PFSK-1 (cell line): ENCODE results near the gene MDGA2.

ENCODE experiments used
- FOXP2 ChIP-seq: optimal IDR thresholded peaks from 2 replicates; pipeline ENCODE3; 2011; ENCODE audit warnings: borderline replicate concordance, control low read depth, inconsistent platforms; ENCODE audit not compliant: insufficient read depth; ENCODE audit errors: extremely low read length, extremely low read depth
- POLR2AphosphoS5 ChIP-seq: IDR thresholded peaks from 2 replicates; pipeline ENCODE4 v1.6.1; 2012; ENCODE audit warnings: low read depth, mild to moderate bottlenecking, control low read depth, low read length, moderate library complexity
- SIN3A ChIP-seq: IDR thresholded peaks from 2 replicates; pipeline ENCODE4 v1.6.1; 2012; ENCODE audit warnings: mild to moderate bottlenecking, low read length, moderate library complexity, borderline replicate concordance; ENCODE audit not compliant: insufficient read depth
- TAF1 ChIP-seq: IDR thresholded peaks from 2 replicates; pipeline ENCODE4 v1.6.1; 2012; ENCODE audit warnings: low read length, control low read depth, borderline replicate concordance; ENCODE audit not compliant: insufficient read depth
- TF ChIP-seq, protein P1 (sequence below), 2 experiments: IDR thresholded peaks; 2 replicates each; pipeline versions ENCODE4 v1.6.1 to v1.8.0; 2011 to 2012; ENCODE audit warnings: low read depth in 2 of 2, low read length in 2 of 2, control low read depth in 1 of 2, inconsistent platforms in 1 of 2, mild to moderate bottlenecking in 1 of 2, moderate library complexity in 1 of 2; ENCODE audit not compliant: insufficient read depth in 1 of 2

DNA sequence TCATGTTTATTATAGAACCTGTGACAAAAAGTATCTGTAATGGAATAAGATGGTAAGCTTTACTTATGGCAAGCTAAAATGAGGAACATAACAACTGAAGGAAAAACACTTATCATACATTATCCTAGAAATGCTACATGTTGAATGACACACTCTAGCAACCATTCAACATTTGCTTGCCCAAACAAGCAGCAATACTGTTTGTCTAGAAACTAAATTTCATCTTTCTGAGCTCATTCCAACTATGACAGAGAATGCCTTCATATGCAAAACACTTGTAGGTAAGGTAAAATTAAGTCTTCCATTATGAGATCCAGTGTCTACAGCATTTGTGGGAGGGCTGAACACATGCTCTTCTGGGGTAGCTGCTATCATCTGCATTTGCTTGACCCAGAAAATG is 108.1 kb downstream of the MDGA2 start:
- TF ChIP-seq, protein P1, sequence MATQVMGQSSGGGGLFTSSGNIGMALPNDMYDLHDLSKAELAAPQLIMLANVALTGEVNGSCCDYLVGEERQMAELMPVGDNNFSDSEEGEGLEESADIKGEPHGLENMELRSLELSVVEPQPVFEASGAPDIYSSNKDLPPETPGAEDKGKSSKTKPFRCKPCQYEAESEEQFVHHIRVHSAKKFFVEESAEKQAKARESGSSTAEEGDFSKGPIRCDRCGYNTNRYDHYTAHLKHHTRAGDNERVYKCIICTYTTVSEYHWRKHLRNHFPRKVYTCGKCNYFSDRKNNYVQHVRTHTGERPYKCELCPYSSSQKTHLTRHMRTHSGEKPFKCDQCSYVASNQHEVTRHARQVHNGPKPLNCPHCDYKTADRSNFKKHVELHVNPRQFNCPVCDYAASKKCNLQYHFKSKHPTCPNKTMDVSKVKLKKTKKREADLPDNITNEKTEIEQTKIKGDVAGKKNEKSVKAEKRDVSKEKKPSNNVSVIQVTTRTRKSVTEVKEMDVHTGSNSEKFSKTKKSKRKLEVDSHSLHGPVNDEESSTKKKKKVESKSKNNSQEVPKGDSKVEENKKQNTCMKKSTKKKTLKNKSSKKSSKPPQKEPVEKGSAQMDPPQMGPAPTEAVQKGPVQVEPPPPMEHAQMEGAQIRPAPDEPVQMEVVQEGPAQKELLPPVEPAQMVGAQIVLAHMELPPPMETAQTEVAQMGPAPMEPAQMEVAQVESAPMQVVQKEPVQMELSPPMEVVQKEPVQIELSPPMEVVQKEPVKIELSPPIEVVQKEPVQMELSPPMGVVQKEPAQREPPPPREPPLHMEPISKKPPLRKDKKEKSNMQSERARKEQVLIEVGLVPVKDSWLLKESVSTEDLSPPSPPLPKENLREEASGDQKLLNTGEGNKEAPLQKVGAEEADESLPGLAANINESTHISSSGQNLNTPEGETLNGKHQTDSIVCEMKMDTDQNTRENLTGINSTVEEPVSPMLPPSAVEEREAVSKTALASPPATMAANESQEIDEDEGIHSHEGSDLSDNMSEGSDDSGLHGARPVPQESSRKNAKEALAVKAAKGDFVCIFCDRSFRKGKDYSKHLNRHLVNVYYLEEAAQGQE (IDR thresholded peaks at IDR 0.05; ENCODE audit: insufficient read depth in 1 of 2, low read depth in 2 of 2, low read length in 2 of 2): no peak
- TF ChIP-seq POLR2AphosphoS5: no peak
- no peak for TF ChIP-seq TAF1
- TF ChIP-seq FOXP2: no peak
- TF ChIP-seq SIN3A: no peak
